CD14-positive monocyte (primary cell): Measurements from ENCODE around the gene RBMS1. TPM values are rescaled to one million over a fixed set of nuclear protein-coding genes. Genes with fewer than 3 reads are reported as not detected.

Experiments used
- DNase-seq, 3 donors: peaks; one replicate each; pipeline ENCODE4 v3.0.0-alpha.2; 2011 to 2022
- H2AFZ ChIP-seq: 2 replicates; pipeline ENCODE4 v1.6.0; 2012; ENCODE audit warnings: mild to moderate bottlenecking, low read depth, low read length, inconsistent platforms; ENCODE audit not compliant: insufficient read depth, poor library complexity, severe bottlenecking
- H3K27ac ChIP-seq, 2 donors: 1 replicate in 1 of 2; 2 replicates in 1 of 2; pipeline ENCODE4 v1.5.1; 2012 to 2013; ENCODE audit warnings: low read length in 2 of 2, control low read depth in 1 of 2, inconsistent platforms in 1 of 2, low read depth in 1 of 2, mild to moderate bottlenecking in 1 of 2
- H3K27me3 ChIP-seq, 2 donors: one replicate each; pipeline versions ENCODE4 v1.6.0 to v1.6.1; 2011 to 2013; ENCODE audit warnings: low read length in 2 of 2; ENCODE audit not compliant: control insufficient read depth in 2 of 2, insufficient read depth in 2 of 2
- H3K36me3 ChIP-seq, 2 donors: replicated peaks in 1 of 2; 1 replicate in 1 of 2; 2 replicates in 1 of 2; pipeline versions ENCODE4 v1.5.1 to v1.6.1; 2012 to 2013; ENCODE audit warnings: low read length in 2 of 2, control low read depth in 1 of 2, inconsistent platforms in 1 of 2, mild to moderate bottlenecking in 1 of 2; ENCODE audit not compliant: insufficient read depth in 2 of 2, control insufficient read depth in 1 of 2
- H3K4me1 ChIP-seq, 2 donors: 1 replicate in 1 of 2; 2 replicates in 1 of 2; pipeline versions ENCODE4 v1.5.1 to v1.6.1; 2012 to 2013; ENCODE audit warnings: low read length in 2 of 2, control low read depth in 1 of 2, inconsistent platforms in 1 of 2, mild to moderate bottlenecking in 1 of 2, moderate library complexity in 1 of 2; ENCODE audit not compliant: insufficient read depth in 2 of 2, control insufficient read depth in 1 of 2
- H3K4me2 ChIP-seq: replicated peaks from 2 replicates; pipeline ENCODE3; 2012; ENCODE audit warnings: low read length, moderate library complexity, mild to moderate bottlenecking; ENCODE audit not compliant: poor library complexity, severe bottlenecking; ENCODE audit errors: extremely low read depth
- H3K4me3 ChIP-seq, 3 experiments: fragments of 200-600 bp in 1 of 3; sonication (generic) in 1 of 3; replicated peaks in 1 of 3; 1 replicate in 2 of 3; 2 replicates in 1 of 3; pipeline ENCODE4 v1.5.1; 2011 to 2013; ENCODE audit warnings: low read length in 3 of 3, mild to moderate bottlenecking in 3 of 3, control low read depth in 2 of 3, low read depth in 2 of 3, inconsistent platforms in 1 of 3, moderate library complexity in 1 of 3
- H3K79me2 ChIP-seq: 2 replicates; pipeline ENCODE4 v1.6.0; 2012; ENCODE audit warnings: mild to moderate bottlenecking, control low read depth, inconsistent platforms, low read length, moderate library complexity; ENCODE audit not compliant: insufficient read depth
- H3K9ac ChIP-seq: 2 replicates; pipeline ENCODE4 v1.6.0; 2017; ENCODE audit warnings: low read length, mild to moderate bottlenecking; ENCODE audit not compliant: insufficient read depth, poor library complexity, severe bottlenecking
- H3K9me3 ChIP-seq, 2 donors: replicated peaks in 1 of 2; 1 replicate in 1 of 2; 2 replicates in 1 of 2; pipeline versions ENCODE4 v1.5.1 to v1.6.1; 2012 to 2013; ENCODE audit warnings: low read length in 2 of 2, control low read depth in 1 of 2; ENCODE audit not compliant: control insufficient read depth in 1 of 2, insufficient read depth in 1 of 2
- H4K20me1 ChIP-seq: 2 replicates; pipeline ENCODE4 v1.6.0; 2012; ENCODE audit warnings: mild to moderate bottlenecking, low read length, control low read depth, moderate library complexity; ENCODE audit not compliant: insufficient read depth
- H3K27ac Mint-ChIP-seq, 7 donors: one replicate each; pipeline ENCODE4 v1.8.0; 2020; ENCODE audit warnings: mild to moderate bottlenecking in 7 of 7, mixed read lengths in 7 of 7, moderate library complexity in 6 of 7, inconsistent platforms in 2 of 7
- H3K27me3 Mint-ChIP-seq, 3 donors: one replicate each; pipeline ENCODE4 v1.8.0; 2021 to 2022; ENCODE audit warnings: low read depth in 3 of 3, mild to moderate bottlenecking in 3 of 3, mixed read lengths in 3 of 3, moderate library complexity in 3 of 3, inconsistent platforms in 1 of 3
- H3K36me3 Mint-ChIP-seq, 2 donors: one replicate each; pipeline ENCODE4 v1.8.0; 2020; ENCODE audit warnings: mixed read lengths in 2 of 2, inconsistent platforms in 1 of 2, mild to moderate bottlenecking in 1 of 2
- H3K4me1 Mint-ChIP-seq: one replicate; pipeline ENCODE4 v1.8.0; 2020; ENCODE audit warnings: mild to moderate bottlenecking, mixed read lengths
- H3K4me3 Mint-ChIP-seq, 2 donors: one replicate each; pipeline ENCODE4 v1.8.0; 2020; ENCODE audit warnings: mild to moderate bottlenecking in 2 of 2, mixed read lengths in 2 of 2, moderate library complexity in 1 of 2
- H3K9me3 Mint-ChIP-seq, 7 donors: one replicate each; pipeline ENCODE4 v1.8.0; 2020 to 2022; ENCODE audit warnings: mixed read lengths in 7 of 7, mild to moderate bottlenecking in 6 of 7, moderate library complexity in 6 of 7, inconsistent platforms in 2 of 7
- CTCF ChIP-seq: fragments of 200-600 bp; IDR thresholded peaks from one replicate; pipeline ENCODE4 v1.8.0; 2022; ENCODE audit warnings: antibody characterized with exemption, mild to moderate bottlenecking
- WGBS: methylation state at CpG from one replicate; pipeline ENCODE4 v1.1.5; 2013; ENCODE audit warnings: missing lambda C conversion rate; ENCODE audit not compliant: insufficient coverage; 5-methylcytosine and 5-hydroxymethylcytosine counted together
- intact Hi-C, 2 donors: fragments of 100-400 bp; cut with micrococcal nuclease; formaldehyde crosslinking; loops; one replicate each; pipeline versions ENCODE4 v1.15.0 to v1.15.1; 2023
- polyA plus RNA-seq, 3 donors: library from polyadenylated mRNA; depleted of rRNA in 1 of 3; unstranded in 2 of 3; stranded (reverse) in 1 of 3; fragments of 300-500 nt in 2 of 3; fragments of >200 nt in 1 of 3; fragmentation: Illumina TruSeq in 2 of 3; gene quantifications; 1 replicate in 2 of 3; 2 replicates in 1 of 3; pipeline ENCODE4 v1.2.3, GENCODE V29; 2012 to 2021

The RBMS1 gene
- polyA plus RNA-seq, 3 donors, result 88.2 to 91.2 (median 89.4) TPM

- Histone ChIP-seq H2AFZ (no peak overlapping the region), H3K9me3 (no peaks in the 10 kb centered on the region), H3K27me3 (no peaks in the 10 kb centered on the region), H4K20me1 (no peaks in the 10 kb centered on the region), H3K79me2 (no peaks in the 10 kb centered on the region), H3K4me1 (peaks cover 0 to 7% of the 10 kb centered on the region in 2 donors), H3K4me3 (no peak overlapping the region), H3K36me3 (no peaks in the 10 kb centered on the region), H3K4me2 (no peak overlapping the region), H3K27ac (no peak overlapping the region), H3K9ac (no peak overlapping the region)
- DNase-seq, result no peak
- no CpG with 5 or more reads among the region's 6 CpGs for WGBS
- no peak overlapping the region for H3K27ac Mint-ChIP-seq
- H3K36me3 Mint-ChIP-seq, result no peaks in the 10 kb centered on the region
- no peak overlapping the region for H3K4me3 Mint-ChIP-seq
- intact Hi-C loops, result no loop called here
- no peaks in the 10 kb centered on the region for H3K9me3 Mint-ChIP-seq
- no peaks in the 10 kb centered on the region for H3K27me3 Mint-ChIP-seq
- no peak for TF ChIP-seq CTCF
- peaks cover 9% of the 10 kb centered on the region for H3K4me1 Mint-ChIP-seq
Observed at GRCh38 chr2:160254189-160254762, 239.3 kb downstream of the RBMS1 start.

GRCh38 chr2:160253440-160254188 is 240.0 kb downstream of the RBMS1 start:
- H3K27ac ChIP-seq, result no peak overlapping the region

More at GRCh38 chr2:160253440-160254188, 240.0 kb downstream of the RBMS1 start:
- no peaks in the 10 kb centered on the region for H3K27me3 ChIP-seq
- Mint-ChIP-seq H3K36me3 (no peaks in the 10 kb centered on the region), H3K27ac (peak overlapping the region in 1 of 7 donors; percentile 57), H3K4me3 (no peak overlapping the region), H3K27me3 (no peaks in the 10 kb centered on the region), H3K4me1 (peaks cover 9% of the 10 kb centered on the region), H3K9me3 (no peaks in the 10 kb centered on the region)
- intact Hi-C loops, result no loop called here
- no peak overlapping the region for H3K4me2 ChIP-seq
- no peak for TF ChIP-seq CTCF
- no peaks in the 10 kb centered on the region for H3K36me3 ChIP-seq
- no peaks in the 10 kb centered on the region for H4K20me1 ChIP-seq
- DNase-seq, result no peak
- no peaks in the 10 kb centered on the region for H3K79me2 ChIP-seq
- H3K4me1 ChIP-seq, result peaks cover 0 to 7% of the 10 kb centered on the region in 2 donors
- H3K4me3 ChIP-seq, result no peak overlapping the region
- no peak overlapping the region for H2AFZ ChIP-seq
- 96% methylated on average over 4 of the region's 9 CpGs for WGBS
- H3K9me3 ChIP-seq, result no peaks in the 10 kb centered on the region
- no peak overlapping the region for H3K9ac ChIP-seq
